CD4-positive, alpha-beta T cell treated with Interleukin-15 for 4 hours (primary cell): Measurements from ENCODE around the gene OXSR1.

Source experiments
- DNase-seq: peaks from one replicate; pipeline ENCODE4 v3.0.0-alpha.2; 2020; ENCODE audit warnings: low spot score

The OXSR1 gene

GRCh38 chr3:38164952-38165721 is at the start of gene OXSR1:
OXSR1 (plus strand) TSS chr3:38165537; CDS start chr3:38165877, 340 bp downstream.
- DNase-seq: peak; percentile 98

GRCh38 chr3:38115645-38116427 is 49.5 kb upstream of the OXSR1 start:
- no peak for DNase-seq

GRCh38 chr3:38116471-38117162 is 48.7 kb upstream of the OXSR1 start:
- DNase-seq: no peak

GRCh38 chr3:38117163-38117716 is 48.1 kb upstream of the OXSR1 start:
- DNase-seq: no peak

GRCh38 chr3:38117748-38118420 is 47.5 kb upstream of the OXSR1 start:
- peak; percentile 75 for DNase-seq

GRCh38 chr3:38118421-38119247 is 46.7 kb upstream of the OXSR1 start:
- no peak for DNase-seq

- DNase-seq: no peak
These were observed 46.1 kb upstream of the OXSR1 start for GRCh38 chr3:38119248-38119544.

- no peak for DNase-seq
These were observed 45.3 kb upstream of the OXSR1 start for GRCh38 chr3:38119821-38120692.

- no peak for DNase-seq
These were observed 44.5 kb upstream of the OXSR1 start for GRCh38 chr3:38120693-38121450.

- no peak for DNase-seq
These were observed 43.9 kb upstream of the OXSR1 start for GRCh38 chr3:38121451-38121831.

- no peak for DNase-seq
These were observed 43.4 kb upstream of the OXSR1 start for GRCh38 chr3:38121832-38122461.

- DNase-seq: no peak
These were observed 42.5 kb upstream of the OXSR1 start for GRCh38 chr3:38122712-38123290.

GRCh38 chr3:38124324-38125122 is 40.8 kb upstream of the OXSR1 start:
- DNase-seq: no peak

- no peak for DNase-seq
These were observed 39.8 kb upstream of the OXSR1 start for GRCh38 chr3:38125305-38126120.

GRCh38 chr3:38126121-38126892 is 39.0 kb upstream of the OXSR1 start:
- no peak for DNase-seq
